Ascending aorta (tissue), 2 donors: ENCODE measurements around the gene SLC35B2. TPM values are rescaled to one million over a fixed set of nuclear protein-coding genes. Genes with fewer than 3 reads are reported as not detected.

Experiments
- DNase-seq, 2 donors: peaks; one replicate each; pipeline ENCODE4 v3.0.0-alpha.2; 2019; ENCODE audit warnings: low spot score in 2 of 2
- H3K27ac ChIP-seq, 2 donors: fragments of 200-600 bp; sonication (generic); one replicate each; pipeline ENCODE4 v1.5.1; 2016 to 2017; ENCODE audit warnings: mild to moderate bottlenecking in 1 of 2
- H3K27me3 ChIP-seq: fragments of 200-600 bp; sonication (generic); one replicate; pipeline ENCODE4 v1.5.1; 2017
- H3K36me3 ChIP-seq, 2 donors: fragments of 200-600 bp; sonication (generic); one replicate each; pipeline ENCODE4 v1.5.1; 2016
- H3K4me1 ChIP-seq, 2 donors: fragments of 200-600 bp; sonication (generic); one replicate each; pipeline ENCODE4 v1.5.1; 2016 to 2017; ENCODE audit warnings: mild to moderate bottlenecking in 1 of 2
- H3K4me3 ChIP-seq, 2 donors: fragments of 200-600 bp; sonication (generic); one replicate each; pipeline ENCODE4 v1.5.1; 2016 to 2017; ENCODE audit warnings: mild to moderate bottlenecking in 1 of 2
- H3K9me3 ChIP-seq, 2 donors: fragments of 200-600 bp; sonication (generic); one replicate each; pipeline ENCODE4 v1.5.1; 2016
- CTCF ChIP-seq, 3 experiments: fragments of 200-600 bp in 2 of 3; fragments of 450-650 bp in 1 of 3; sonication (generic) in 2 of 3; IDR thresholded peaks; one replicate each; pipeline ENCODE4 v1.5.1; 2016 to 2019; ENCODE audit warnings: antibody characterized with exemption in 3 of 3, mild to moderate bottlenecking in 1 of 3, moderate library complexity in 1 of 3
- intact Hi-C: fragments of 100-400 bp; cut with DNase I; formaldehyde crosslinking; loops from one replicate; pipeline ENCODE4 v1.15.1; 2023
- total RNA-seq: library from RNA; depleted of rRNA; stranded (reverse); fragments of >200 nt; gene quantifications from one replicate; pipeline ENCODE4 v1.1.0, GENCODE V29; 2016

The SLC35B2 gene
- total RNA-seq, 1 donor from 2014 or later: 9.9 TPM

GRCh38 chr6:44253307-44254101 is 3.8 kb downstream of the SLC35B2 start:
- Histone ChIP-seq H3K4me1 (peaks cover 0 to 31% of the 10 kb centered on the region in 2 donors), H3K4me3 (no peak overlapping the region), H3K27ac (no peak overlapping the region), H3K9me3 (no peaks in the 10 kb centered on the region), H3K27me3 (no peaks in the 10 kb centered on the region), H3K36me3 (peaks cover 61 to 66% of the 10 kb centered on the region in 2 donors)
- DNase-seq: no peak
- TF ChIP-seq CTCF (IDR thresholded peaks at IDR 0.05): peak in 2 of 3 experiments; percentile 6 to 42
- intact Hi-C loops: no loop called here

- Histone ChIP-seq H3K4me1 (peaks cover 0 to 34% of the 10 kb centered on the region in 2 donors), H3K4me3 (no peak overlapping the region), H3K36me3 (peaks cover 61 to 66% of the 10 kb centered on the region in 2 donors), H3K27me3 (no peaks in the 10 kb centered on the region), H3K27ac (no peak overlapping the region), H3K9me3 (no peaks in the 10 kb centered on the region)
- DNase-seq: no peak
- intact Hi-C loops: no loop called here
- no peak for TF ChIP-seq CTCF (IDR thresholded peaks at IDR 0.05)
Observed at GRCh38 chr6:44251576-44252524, 5.5 kb downstream of the SLC35B2 start.

GRCh38 chr6:44250718-44251123 is 6.6 kb downstream of the SLC35B2 start:
- intact Hi-C loops: no loop called here
- Histone ChIP-seq H3K9me3 (no peaks in the 10 kb centered on the region), H3K4me3 (peak overlapping the region in 1 of 2 donors; percentile 1), H3K27ac (no peak overlapping the region), H3K36me3 (peaks cover 61 to 66% of the 10 kb centered on the region in 2 donors), H3K27me3 (no peaks in the 10 kb centered on the region), H3K4me1 (peaks cover 0 to 27% of the 10 kb centered on the region in 2 donors)
- no peak for TF ChIP-seq CTCF (IDR thresholded peaks at IDR 0.05)
- no peak for DNase-seq

- intact Hi-C loops: no loop called here
- DNase-seq: no peak
- Histone ChIP-seq H3K4me1 (peaks cover 0 to 32% of the 10 kb centered on the region in 2 donors), H3K9me3 (no peaks in the 10 kb centered on the region), H3K4me3 (peak overlapping the region in 1 of 2 donors; percentile 92), H3K36me3 (peaks cover 61 to 64% of the 10 kb centered on the region in 2 donors), H3K27ac (no peak overlapping the region), H3K27me3 (no peaks in the 10 kb centered on the region)
- no peak for TF ChIP-seq CTCF (IDR thresholded peaks at IDR 0.05)
Observed at GRCh38 chr6:44250067-44250717, 7.1 kb downstream of the SLC35B2 start.

- intact Hi-C loops: loop anchor here (5.0 kb wide), 2 partner anchors 477 to 1077 kb away; partner anchors contain the start of genes SRF and VEGFA
- Histone ChIP-seq H3K27me3 (no peaks in the 10 kb centered on the region), H3K9me3 (no peaks in the 10 kb centered on the region), H3K4me3 (peak overlapping the region; percentile 92 to 99), H3K36me3 (peaks cover 55 to 56% of the 10 kb centered on the region in 2 donors), H3K4me1 (peaks cover 0 to 33% of the 10 kb centered on the region in 2 donors), H3K27ac (peak overlapping the region in 1 of 2 donors; percentile 100)
- no peak for TF ChIP-seq CTCF (IDR thresholded peaks at IDR 0.05)
- no peak for DNase-seq
Observed at GRCh38 chr6:44249082-44249748, 8.1 kb downstream of the SLC35B2 start.
